Fibroblast of villous mesenchyme (primary cell): ENCODE results near the gene HSD11B2. TPM values are rescaled to one million over a fixed set of nuclear protein-coding genes. Genes with fewer than 3 reads are reported as not detected.

Source experiments
- DNase-seq: peaks from one replicate; pipeline ENCODE4 v3.0.0-alpha.2; 2010; ENCODE audit warnings: low read depth
- H3K4me3 ChIP-seq: 2 replicates; pipeline ENCODE4 v1.5.1; 2011; ENCODE audit warnings: low read depth, mild to moderate bottlenecking, low read length
- total RNA-seq: library from RNA; depleted of rRNA; stranded (reverse); fragments of >200 nt; gene quantifications from 2 replicates; pipeline ENCODE4 v1.2.3, GENCODE V29; 2012
- TF ChIP-seq, protein P1 (sequence below): IDR thresholded peaks from 2 replicates; pipeline ENCODE4 v1.5.1; 2012; ENCODE audit warnings: low read depth, mild to moderate bottlenecking, low read length; ENCODE audit not compliant: insufficient read depth

The HSD11B2 gene
- total RNA-seq, 1 donor = not detected

DNA sequence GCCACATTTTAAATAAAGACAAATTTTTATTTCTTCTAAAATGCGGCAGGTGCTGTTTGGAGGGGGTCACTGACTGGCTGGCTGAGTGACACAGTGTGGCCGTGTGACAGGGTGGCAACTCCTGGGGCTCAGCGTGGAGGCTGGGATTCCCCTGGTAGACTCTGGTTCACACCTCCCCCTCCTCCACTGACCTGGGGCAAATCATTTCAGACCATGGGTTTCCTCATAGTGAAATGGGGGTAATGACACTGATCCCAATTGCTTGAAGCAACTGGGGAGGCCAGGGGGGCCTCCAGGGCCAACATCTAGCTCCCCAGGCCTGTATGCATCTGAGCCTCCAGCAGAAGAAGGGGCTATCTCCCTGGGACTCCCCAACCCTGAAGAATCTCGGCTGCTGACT, 6.6 kb downstream of the HSD11B2 start:
- TF ChIP-seq, protein P1, sequence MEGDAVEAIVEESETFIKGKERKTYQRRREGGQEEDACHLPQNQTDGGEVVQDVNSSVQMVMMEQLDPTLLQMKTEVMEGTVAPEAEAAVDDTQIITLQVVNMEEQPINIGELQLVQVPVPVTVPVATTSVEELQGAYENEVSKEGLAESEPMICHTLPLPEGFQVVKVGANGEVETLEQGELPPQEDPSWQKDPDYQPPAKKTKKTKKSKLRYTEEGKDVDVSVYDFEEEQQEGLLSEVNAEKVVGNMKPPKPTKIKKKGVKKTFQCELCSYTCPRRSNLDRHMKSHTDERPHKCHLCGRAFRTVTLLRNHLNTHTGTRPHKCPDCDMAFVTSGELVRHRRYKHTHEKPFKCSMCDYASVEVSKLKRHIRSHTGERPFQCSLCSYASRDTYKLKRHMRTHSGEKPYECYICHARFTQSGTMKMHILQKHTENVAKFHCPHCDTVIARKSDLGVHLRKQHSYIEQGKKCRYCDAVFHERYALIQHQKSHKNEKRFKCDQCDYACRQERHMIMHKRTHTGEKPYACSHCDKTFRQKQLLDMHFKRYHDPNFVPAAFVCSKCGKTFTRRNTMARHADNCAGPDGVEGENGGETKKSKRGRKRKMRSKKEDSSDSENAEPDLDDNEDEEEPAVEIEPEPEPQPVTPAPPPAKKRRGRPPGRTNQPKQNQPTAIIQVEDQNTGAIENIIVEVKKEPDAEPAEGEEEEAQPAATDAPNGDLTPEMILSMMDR = no peak
- DNase-seq = no peak
- no peak overlapping the region for H3K4me3 ChIP-seq

DNA sequence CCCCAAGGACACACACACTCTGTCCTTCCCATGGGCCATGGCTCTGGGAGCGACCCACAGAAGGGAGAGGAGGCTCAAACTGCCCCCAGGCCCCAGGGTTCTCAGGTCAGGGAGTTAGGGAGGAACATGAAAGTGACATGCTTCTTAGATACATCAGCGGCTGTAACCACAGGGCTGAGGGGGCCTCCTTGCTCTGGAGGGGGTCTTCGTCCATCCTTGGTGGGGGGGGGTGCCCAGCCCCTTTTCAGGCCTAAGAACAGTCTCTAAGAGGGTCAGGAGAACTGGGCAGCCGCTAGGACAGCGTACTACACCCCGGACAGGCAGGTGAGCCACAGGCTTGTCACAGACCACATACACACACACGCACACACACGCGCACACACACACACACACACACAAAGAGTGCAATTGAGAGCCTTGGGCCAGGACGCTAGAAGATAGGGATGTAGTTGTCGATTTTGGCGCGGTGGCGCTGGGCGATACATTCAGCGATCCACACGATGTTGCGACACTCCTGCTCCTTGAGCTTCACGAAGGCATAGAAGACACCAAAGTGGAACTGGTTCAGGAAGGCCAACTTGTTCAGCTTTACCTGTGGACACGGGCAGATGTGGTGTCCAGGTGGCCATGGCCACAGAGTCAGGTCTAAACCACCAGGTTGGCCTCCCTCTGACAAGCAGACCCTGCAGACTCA, 7.3 kb downstream of the HSD11B2 start:
- H3K4me3 ChIP-seq = no peak overlapping the region
- TF ChIP-seq, protein P1 = no peak
- DNase-seq = no peak

DNA sequence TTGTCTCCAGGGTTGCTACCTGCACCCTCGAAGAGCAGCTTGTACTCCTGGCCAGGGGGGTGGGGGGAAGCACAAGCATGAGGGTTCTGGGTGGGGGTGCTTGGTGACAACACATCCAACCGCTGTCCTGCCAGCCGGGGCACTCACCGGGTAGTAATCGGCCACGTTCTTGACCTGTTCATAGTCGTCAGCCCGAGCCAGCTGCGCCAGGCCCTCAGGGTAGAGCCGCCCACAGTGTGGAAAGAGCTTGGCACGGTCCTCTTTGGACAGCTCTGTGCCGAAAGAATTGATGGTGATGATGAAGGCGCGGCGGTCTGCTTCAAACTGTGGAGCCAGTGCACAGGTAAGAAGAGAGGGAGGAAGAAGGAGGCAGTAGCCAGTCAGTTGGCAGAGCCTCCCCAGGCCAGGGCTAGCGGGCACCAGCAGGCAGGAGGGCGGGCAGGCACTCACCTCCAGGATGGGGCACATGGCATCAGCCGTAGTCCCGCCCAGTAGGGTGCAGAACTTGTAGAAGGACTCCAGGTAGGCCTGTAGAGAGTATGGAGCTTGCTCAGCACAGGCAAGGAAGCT, 8.0 kb downstream of the HSD11B2 start:
- no peak overlapping the region for H3K4me3 ChIP-seq
- TF ChIP-seq, protein P1 = no peak
- no peak for DNase-seq

DNA sequence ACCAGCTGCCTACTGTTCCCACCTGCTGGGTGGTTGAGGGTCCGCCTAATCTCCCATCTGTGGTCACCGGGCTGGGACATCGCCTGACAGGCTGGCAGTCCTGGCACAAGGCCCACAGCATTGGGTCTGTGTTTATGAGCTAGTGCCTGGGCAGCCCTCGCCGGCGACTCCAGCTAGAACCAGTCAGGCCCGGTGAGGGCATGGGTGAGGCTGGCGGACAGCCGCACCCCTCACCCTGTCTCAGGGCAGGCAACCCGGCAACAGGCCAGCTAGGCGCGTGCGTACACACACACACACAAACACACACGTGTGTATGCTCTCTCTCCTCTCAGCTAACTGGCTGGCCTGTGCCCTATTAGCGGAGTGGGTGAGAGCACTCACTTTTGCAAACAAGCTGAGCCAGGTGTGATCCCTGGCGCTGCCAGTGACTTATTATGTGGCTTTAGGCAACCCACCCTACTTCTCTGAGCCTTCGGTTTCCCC, 10.4 kb downstream of the HSD11B2 start:
- no peak for DNase-seq
- TF ChIP-seq, protein P1 = no peak
- no peak overlapping the region for H3K4me3 ChIP-seq

DNA sequence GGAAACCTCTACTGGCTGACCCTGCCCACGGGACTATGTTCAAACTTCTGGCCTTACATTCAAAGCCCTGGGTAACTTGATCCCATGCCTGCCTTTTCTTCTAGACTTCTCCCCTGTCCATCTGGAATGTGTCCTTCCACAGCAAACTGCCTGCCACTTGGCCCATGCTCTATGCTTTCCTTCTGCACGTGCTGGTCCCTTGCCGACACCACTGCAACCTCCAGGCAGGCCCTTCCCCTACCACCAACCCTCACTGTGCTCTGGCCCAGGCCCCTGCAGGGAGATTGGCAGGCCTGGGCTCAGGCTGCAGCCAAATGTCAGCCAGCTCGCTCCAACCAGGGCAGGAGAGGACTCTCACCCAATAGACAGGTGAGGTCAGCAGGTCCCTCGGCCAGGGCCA, 11.0 kb downstream of the HSD11B2 start:
- TF ChIP-seq, protein P1 = no peak
- peak; percentile 27 for DNase-seq
- no peak overlapping the region for H3K4me3 ChIP-seq

DNA sequence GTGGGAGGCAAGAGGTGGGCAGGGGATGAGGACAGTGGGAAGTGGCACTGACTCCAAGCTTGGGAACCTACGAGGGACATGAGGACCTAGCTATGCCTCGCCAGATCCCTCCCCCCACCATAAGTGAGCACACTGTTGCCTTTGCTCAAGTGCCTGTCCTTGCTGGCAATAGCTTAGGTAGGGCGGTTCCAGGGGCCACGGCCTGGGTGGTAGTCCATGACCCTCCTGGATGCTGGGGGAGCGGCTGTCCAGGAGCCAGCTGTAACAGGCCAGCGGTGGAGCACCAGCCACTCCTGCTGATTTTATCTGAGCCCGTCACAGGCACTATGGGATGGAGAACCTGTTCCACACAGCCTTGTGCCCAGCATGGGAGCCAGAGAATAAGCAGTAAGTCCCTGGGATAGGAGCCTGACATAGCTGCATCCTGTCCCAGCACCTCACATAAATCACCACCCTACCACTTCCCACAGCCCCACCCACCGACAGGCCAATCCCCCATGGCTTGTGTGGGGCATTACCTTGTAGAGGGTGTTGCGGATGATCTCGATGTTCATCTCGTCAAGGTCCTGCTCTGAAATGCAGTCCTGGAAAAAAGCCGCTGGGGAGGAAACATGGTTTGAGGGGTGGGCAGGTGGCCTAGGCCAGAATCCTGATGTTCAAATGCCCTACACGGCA, 11.8 kb downstream of the HSD11B2 start:
- TF ChIP-seq, protein P1 = no peak
- no peak overlapping the region for H3K4me3 ChIP-seq
- no peak for DNase-seq
